Measurements from ENCODE around the gene DDX27. TPM values are rescaled to one million over a fixed set of nuclear protein-coding genes. Genes with fewer than 3 reads are reported as not detected.

Gene DDX27
- total and polyA plus RNA-seq, 9 donors, result 30.4 to 44.9 (median 36.8) TPM

GRCh38 chr20:49275216-49275615 lies 56.0 kb downstream of the DDX27 start:
- no peak for DNase-seq
- Histone ChIP-seq H3K9me3 (no peaks in the 10 kb centered on the region), H3K27ac (no peak overlapping the region), H3K4me1 (ENCODE audit: insufficient read depth) (peaks cover 7% of the 10 kb centered on the region), H3K27me3 (no peaks in the 10 kb centered on the region), H3K4me3 (no peak overlapping the region), H3K36me3 (no peaks in the 10 kb centered on the region)
- TF ChIP-seq EP300 (IDR thresholded peaks at IDR 0.05), result no peak
- WGBS, 3 donors, result 92 to 96% (median 92%) methylated on average over 4 of the region's 4 CpGs
- intact Hi-C loops (cut with DNase I), result loop anchor here in 1 of 4 donors (10.0 kb wide), 1 partner anchor 50 kb away; no protein-coding TSS in a partner anchor

DNA sequence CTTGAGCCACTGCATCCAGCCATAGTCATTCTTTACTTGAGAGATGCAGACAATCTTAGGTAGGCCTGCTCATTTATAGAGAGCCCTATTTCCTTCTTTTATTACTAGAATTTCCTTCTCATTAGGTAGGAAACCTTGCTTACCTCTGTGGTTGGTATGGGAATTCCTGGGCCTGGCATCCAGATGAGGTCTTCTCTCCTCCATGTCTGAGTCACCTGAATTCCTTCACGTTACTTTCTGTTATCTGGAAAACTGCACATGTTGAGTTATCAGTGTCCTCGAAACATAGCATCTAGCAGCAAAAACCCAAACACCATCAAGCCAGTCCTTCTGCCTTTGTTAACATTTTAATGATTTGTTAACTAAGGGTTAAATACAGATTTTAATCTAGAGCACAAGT lies 56.4 kb downstream of the DDX27 start:
- no peaks in the 10 kb centered on the region for H3K27me3 ChIP-seq
- no peaks in the 10 kb centered on the region for H3K36me3 ChIP-seq
- intact Hi-C loops (cut with DNase I), result loop anchor here in 1 of 4 donors (10.0 kb wide), 1 partner anchor 51 kb away; no protein-coding TSS in a partner anchor
- H3K27ac ChIP-seq, result no peak overlapping the region
- DNase-seq, result no peak
- 54 to 62% (median 54%) methylated on average over 2 of the region's 2 CpGs for WGBS, 3 donors
- peaks cover 10% of the 10 kb centered on the region for H3K4me1 ChIP-seq (ENCODE audit: insufficient read depth)
- peaks cover 0 to under 1% of the 10 kb centered on the region in 2 donors for H3K9me3 ChIP-seq
- H3K4me3 ChIP-seq, result no peak overlapping the region
- TF ChIP-seq EP300 (IDR thresholded peaks at IDR 0.05) (no peak), POLR2A (IDR thresholded peaks at IDR 0.05) (no peak), CTCF (IDR thresholded peaks at IDR 0.05) (no peak)

DNA sequence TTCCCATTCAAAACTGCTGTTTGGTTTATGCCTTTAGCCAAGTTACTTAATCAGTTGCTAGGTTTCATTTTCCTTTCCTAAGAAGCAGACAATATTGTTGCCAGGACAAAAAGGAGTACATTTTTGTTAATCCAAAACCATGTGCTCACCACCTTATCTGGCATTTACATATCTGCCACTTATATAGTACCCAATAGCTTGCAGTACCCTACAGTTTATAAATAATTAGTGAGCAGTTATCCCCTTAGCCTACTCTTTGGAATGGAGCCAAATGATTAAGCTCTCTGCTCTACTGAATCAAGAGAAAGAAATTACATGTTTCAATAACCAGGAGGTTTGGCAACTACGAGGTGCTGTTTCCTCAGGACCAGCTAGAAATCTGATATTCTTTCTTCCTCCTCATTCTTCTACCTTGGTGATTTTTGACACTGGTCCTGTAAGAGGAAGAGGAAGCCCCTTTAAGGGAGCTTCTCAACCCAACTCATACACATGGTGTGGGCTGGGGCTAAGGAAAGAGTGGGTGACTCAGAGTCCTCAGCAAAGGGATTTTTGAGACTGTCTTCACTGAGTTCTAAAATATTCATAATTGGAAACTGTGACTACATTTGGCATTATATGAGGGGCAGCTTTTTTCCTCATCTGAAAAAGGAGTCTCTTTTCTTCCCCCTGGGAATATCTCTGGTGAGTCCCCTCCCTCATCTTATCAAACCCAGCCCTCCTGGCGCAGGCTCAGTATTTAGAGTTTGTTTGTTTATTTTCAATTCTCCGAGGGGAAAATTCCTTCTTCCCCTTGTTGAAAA lies 57.1 kb downstream of the DDX27 start:
- WGBS, 3 donors, result 14 to 17% (median 14%) methylated on average over 3 of the region's 3 CpGs
- intact Hi-C loops (cut with DNase I), result loop anchor here in 1 of 4 donors (10.0 kb wide), 1 partner anchor 52 kb away; no protein-coding TSS in a partner anchor
- Histone ChIP-seq H3K36me3 (no peaks in the 10 kb centered on the region), H3K4me3 (peak overlapping the region; percentile 58), H3K9me3 (peaks cover 0 to 8% of the 10 kb centered on the region in 2 donors), H3K4me1 (ENCODE audit: insufficient read depth) (peaks cover 15% of the 10 kb centered on the region), H3K27me3 (no peaks in the 10 kb centered on the region), H3K27ac (peak overlapping the region; percentile 42 to 98)
- no peak for DNase-seq
- no peak for TF ChIP-seq CTCF (IDR thresholded peaks at IDR 0.05)

DNA sequence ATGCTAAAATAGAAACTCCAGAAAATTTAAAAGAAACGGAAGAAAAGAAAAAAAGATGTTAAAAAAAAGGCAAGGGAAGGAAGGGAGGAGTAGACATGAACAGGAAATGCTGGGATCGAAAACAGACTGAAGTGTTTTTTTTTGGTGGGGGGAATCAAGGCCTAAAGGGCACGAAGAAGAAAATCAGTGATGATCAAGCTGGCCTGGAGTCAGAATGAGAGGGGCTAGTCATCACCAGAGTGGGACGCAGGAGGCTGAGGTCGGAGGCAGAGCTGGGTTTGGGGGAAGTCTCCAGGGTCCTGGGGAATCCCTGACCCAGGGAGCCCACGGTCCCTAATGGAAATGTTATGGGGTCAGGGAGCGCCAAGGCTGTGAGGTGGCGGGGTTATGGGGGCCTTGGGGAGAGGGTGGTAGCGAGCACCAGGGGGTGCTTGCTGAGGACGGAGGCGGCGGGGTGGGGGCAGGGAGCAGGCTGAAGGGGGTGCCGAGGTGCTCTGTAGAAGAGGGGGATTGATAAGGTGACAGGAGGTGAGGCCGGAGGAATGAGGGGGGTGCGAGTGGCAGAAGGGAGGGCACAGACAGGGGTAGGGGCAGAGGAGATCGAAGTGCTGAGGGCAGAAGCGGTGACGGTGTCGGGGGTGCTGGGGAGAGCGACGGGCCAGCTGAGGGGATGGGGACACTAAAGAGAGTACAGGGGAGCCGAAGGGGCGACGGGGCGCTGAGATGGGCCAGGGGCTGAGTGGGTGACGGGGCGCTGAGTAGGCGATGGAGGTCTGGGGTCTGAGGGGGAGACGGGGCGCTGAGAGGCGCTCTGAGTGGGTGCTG lies 58.0 kb downstream of the DDX27 start:
- peaks cover 0 to 12% of the 10 kb centered on the region in 2 donors for H3K9me3 ChIP-seq
- TF ChIP-seq POLR2A (IDR thresholded peaks at IDR 0.05) (no peak), EP300 (IDR thresholded peaks at IDR 0.05) (no peak), CTCF (IDR thresholded peaks at IDR 0.05) (no peak)
- no peaks in the 10 kb centered on the region for H3K27me3 ChIP-seq
- peak overlapping the region; percentile 98 to 99 for H3K27ac ChIP-seq
- peak overlapping the region; percentile 58 for H3K4me3 ChIP-seq
- peak; percentile 37 to 68 (median 63) for DNase-seq
- H3K36me3 ChIP-seq, result no peaks in the 10 kb centered on the region
- 1% methylated on average over 30 to 31 of the region's 31 CpGs for WGBS, 3 donors
- intact Hi-C loops (cut with DNase I), result loop anchor here in 1 of 4 donors (10.0 kb wide), 1 partner anchor 52 kb away; no protein-coding TSS in a partner anchor
- peaks cover 15% of the 10 kb centered on the region for H3K4me1 ChIP-seq (ENCODE audit: insufficient read depth)

Data from ovary (tissue), 9 donors.